Measurements from ENCODE around the gene BMF.

DNA sequence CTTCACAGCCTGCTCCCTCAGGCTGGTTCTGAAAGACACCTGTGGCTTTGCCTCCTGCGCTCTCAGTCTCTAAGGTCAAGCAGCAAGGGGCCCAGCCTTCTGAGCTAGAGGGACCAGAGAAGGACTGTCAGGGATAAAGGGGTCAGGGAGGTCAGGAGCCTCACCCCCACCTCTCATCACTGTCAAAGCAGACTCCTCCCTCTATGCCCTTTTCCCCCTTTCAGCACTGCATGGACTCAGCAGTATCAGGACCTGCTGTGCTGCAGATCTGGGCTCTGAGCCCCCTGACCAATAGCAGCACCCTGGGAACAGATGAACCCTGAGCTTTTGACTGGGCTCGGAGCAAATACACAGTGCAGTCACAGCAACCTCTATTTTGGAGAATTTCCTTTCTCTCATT lies 3.2 kb upstream of the BMF start:
- TF ChIP-seq, protein P1, sequence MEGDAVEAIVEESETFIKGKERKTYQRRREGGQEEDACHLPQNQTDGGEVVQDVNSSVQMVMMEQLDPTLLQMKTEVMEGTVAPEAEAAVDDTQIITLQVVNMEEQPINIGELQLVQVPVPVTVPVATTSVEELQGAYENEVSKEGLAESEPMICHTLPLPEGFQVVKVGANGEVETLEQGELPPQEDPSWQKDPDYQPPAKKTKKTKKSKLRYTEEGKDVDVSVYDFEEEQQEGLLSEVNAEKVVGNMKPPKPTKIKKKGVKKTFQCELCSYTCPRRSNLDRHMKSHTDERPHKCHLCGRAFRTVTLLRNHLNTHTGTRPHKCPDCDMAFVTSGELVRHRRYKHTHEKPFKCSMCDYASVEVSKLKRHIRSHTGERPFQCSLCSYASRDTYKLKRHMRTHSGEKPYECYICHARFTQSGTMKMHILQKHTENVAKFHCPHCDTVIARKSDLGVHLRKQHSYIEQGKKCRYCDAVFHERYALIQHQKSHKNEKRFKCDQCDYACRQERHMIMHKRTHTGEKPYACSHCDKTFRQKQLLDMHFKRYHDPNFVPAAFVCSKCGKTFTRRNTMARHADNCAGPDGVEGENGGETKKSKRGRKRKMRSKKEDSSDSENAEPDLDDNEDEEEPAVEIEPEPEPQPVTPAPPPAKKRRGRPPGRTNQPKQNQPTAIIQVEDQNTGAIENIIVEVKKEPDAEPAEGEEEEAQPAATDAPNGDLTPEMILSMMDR (IDR thresholded peaks at IDR 0.05; ENCODE audit: insufficient read depth, low read length, poor library complexity, severe bottlenecking), result no peak
- no peak for TF ChIP-seq EZH2phosphoT487 (conservative IDR thresholded peaks at IDR 0.05; ENCODE audit: low read length)

All from SU-DHL-6 (cell line).